Tibial nerve (tissue), 4 donors: ENCODE results near the gene HSPB7. TPM values are rescaled to one million over a fixed set of nuclear protein-coding genes. Genes with fewer than 3 reads are reported as not detected.
"Not testable (repeated sequence)": the region's sequence is repeated elsewhere in the genome, so short reads cannot be mapped to it uniquely, and the experiment has no call there.

Source experiments
- DNase-seq, 2 donors: peaks; one replicate each; pipeline ENCODE4 v3.0.0-alpha.2; 2019; ENCODE audit warnings: low spot score in 2 of 2
- H3K27ac ChIP-seq, 4 donors: fragments of 200-600 bp; sonication (generic) in 3 of 4; one replicate each; pipeline ENCODE4 v1.5.1; 2017 to 2019; ENCODE audit warnings: mild to moderate bottlenecking in 1 of 4
- H3K27me3 ChIP-seq, 2 donors: fragments of 200-600 bp; sonication (generic) in 1 of 2; one replicate each; pipeline versions ENCODE4 v1.5.1 to v1.6.0; 2017 to 2019
- H3K36me3 ChIP-seq, 3 donors: fragments of 200-600 bp; sonication (generic); one replicate each; pipeline ENCODE4 v1.5.1; 2018 to 2019
- H3K4me1 ChIP-seq, 4 donors: fragments of 200-600 bp; sonication (generic) in 3 of 4; one replicate each; pipeline ENCODE4 v1.5.1; 2017 to 2019
- H3K4me3 ChIP-seq, 4 donors: fragments of 200-600 bp; sonication (generic) in 3 of 4; one replicate each; pipeline ENCODE4 v1.5.1; 2017 to 2019; ENCODE audit warnings: mild to moderate bottlenecking in 1 of 4, moderate library complexity in 1 of 4
- H3K9me3 ChIP-seq, 4 donors: fragments of 200-600 bp; sonication (generic) in 3 of 4; one replicate each; pipeline ENCODE4 v1.5.1; 2017 to 2019
- EP300 ChIP-seq, 2 donors: sonication (generic); formaldehyde crosslinking; IDR thresholded peaks; one replicate each; pipeline ENCODE4 v1.6.1; 2017; ENCODE audit warnings: antibody characterized with exemption in 2 of 2, mild to moderate bottlenecking in 1 of 2
- POLR2A ChIP-seq, 2 donors: fragments of 450-650 bp; IDR thresholded peaks; one replicate each; pipeline ENCODE4 v1.6.1; 2017; ENCODE audit warnings: antibody characterized with exemption in 2 of 2, mild to moderate bottlenecking in 2 of 2, moderate library complexity in 2 of 2
- whole genome bisulfite sequencing, 2 donors: methylation state at CpG; one replicate each; pipeline ENCODE4 v1.1.5; 2018; 5-methylcytosine and 5-hydroxymethylcytosine counted together
- total RNA-seq, 4 donors: library from RNA; depleted of rRNA; stranded (reverse); fragments of >200 nt; gene quantifications; one replicate each; pipeline ENCODE4 v1.1.0, GENCODE V29; 2016
- TF ChIP-seq, protein P1 (sequence below), 5 experiments: fragments of 200-600 bp in 3 of 5; fragments of 450-650 bp in 2 of 5; sonication (generic) in 3 of 5; IDR thresholded peaks; one replicate each; pipeline ENCODE4 v1.5.1; 2016 to 2019; ENCODE audit warnings: antibody characterized with exemption in 5 of 5, mild to moderate bottlenecking in 3 of 5, moderate library complexity in 2 of 5

Gene HSPB7
- total RNA-seq, 4 donors from 2014 or later, result 10.4 to 42.6 (median 27.6) TPM

DNA sequence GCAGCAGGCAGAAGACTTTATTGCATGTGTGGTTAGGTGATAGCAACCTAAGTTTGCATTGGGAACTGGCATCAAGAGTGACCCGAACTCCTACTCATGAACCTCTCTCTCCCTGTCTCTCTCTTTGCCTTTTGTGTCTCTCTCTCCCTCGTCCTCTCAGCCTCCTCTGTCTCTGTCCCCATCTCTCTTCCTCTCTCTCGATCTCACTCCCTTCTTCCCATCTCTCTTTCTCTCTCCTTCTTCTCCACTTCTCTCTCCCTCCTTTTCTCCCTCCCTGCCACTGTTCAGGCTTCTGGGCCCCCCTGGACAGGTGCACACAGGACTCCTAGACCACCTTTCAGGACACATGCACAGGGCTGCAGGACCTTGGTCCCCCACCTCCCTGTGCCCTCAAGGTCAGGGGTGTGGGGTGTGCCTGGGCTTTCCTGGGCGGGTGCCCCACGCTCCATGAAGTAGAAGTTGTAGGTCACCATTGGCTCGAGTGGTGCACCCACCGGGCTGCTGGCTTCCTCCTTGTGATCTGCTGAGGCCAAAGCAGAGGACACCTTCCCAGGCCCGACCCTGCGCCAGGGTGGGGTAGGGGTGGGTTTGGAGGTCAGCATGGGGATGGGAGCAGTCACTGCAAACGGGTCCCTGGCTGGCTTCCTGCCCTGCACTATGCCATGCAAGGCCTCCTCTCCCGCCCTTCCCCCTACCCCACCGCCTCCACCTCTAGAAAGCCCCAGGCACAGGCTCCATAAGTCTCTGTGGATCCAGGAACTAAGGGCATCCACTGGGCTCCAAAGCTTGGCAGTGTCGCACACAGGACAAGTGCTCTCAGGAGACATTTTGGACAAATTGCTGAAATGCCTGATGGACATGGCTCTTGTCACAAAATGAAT lies 28.7 kb downstream of the HSPB7 start:
- H3K4me1 ChIP-seq, result no peaks in the 10 kb centered on the region
- no peak for DNase-seq
- no peaks in the 10 kb centered on the region for H3K9me3 ChIP-seq
- H3K27me3 ChIP-seq, result no peaks in the 10 kb centered on the region
- no peak overlapping the region for H3K4me3 ChIP-seq
- 81 to 86% methylated on average over 13 of the region's 13 CpGs for WGBS, 2 donors
- TF ChIP-seq, protein P1, sequence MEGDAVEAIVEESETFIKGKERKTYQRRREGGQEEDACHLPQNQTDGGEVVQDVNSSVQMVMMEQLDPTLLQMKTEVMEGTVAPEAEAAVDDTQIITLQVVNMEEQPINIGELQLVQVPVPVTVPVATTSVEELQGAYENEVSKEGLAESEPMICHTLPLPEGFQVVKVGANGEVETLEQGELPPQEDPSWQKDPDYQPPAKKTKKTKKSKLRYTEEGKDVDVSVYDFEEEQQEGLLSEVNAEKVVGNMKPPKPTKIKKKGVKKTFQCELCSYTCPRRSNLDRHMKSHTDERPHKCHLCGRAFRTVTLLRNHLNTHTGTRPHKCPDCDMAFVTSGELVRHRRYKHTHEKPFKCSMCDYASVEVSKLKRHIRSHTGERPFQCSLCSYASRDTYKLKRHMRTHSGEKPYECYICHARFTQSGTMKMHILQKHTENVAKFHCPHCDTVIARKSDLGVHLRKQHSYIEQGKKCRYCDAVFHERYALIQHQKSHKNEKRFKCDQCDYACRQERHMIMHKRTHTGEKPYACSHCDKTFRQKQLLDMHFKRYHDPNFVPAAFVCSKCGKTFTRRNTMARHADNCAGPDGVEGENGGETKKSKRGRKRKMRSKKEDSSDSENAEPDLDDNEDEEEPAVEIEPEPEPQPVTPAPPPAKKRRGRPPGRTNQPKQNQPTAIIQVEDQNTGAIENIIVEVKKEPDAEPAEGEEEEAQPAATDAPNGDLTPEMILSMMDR (IDR thresholded peaks at IDR 0.05), result no peak
- TF ChIP-seq EP300 (IDR thresholded peaks at IDR 0.05) (no peak), POLR2A (IDR thresholded peaks at IDR 0.05) (no peak)
- no peak overlapping the region for H3K27ac ChIP-seq
- no peaks in the 10 kb centered on the region for H3K36me3 ChIP-seq

DNA sequence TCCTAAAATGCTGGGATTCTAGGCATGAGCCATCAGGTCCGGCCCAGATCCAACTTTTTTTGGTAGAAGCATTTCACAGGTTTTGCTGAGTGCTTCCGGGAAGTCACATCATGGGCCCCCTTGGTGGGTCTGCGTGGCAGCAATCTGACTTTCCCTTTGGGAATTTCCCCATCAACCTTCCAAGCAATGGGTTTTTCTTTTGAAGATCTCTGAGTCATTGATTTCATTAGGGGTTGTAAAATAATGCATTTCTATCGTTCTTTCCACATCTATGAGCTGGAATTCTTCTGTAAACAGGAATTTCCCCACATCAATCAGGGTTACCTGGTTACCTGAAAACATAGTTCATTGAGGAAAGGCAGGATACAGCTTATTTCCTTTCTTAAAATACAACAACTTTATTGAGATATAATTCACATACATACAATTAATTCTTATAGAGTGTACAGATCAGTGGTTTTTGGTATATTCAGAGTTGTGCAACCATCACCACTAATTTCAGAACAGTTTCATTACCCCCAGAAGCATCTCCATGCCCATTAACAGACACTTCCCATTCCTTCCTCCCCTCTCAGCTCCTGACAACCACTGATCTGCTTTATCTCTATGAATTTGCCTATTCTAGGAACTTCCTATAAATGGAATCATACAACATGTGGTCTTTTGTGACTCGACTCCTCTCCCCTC lies 32.1 kb downstream of the HSPB7 start:
- no peaks in the 10 kb centered on the region for H3K36me3 ChIP-seq
- H3K27me3 ChIP-seq, result no peaks in the 10 kb centered on the region
- H3K27ac ChIP-seq, result no peak overlapping the region
- TF ChIP-seq, protein P1 (IDR thresholded peaks at IDR 0.05), result no peak
- TF ChIP-seq EP300 (IDR thresholded peaks at IDR 0.05) (no peak), POLR2A (IDR thresholded peaks at IDR 0.05) (no peak)
- DNase-seq, result no peak
- H3K4me1 ChIP-seq, result no peaks in the 10 kb centered on the region
- peaks cover 0 to 6% (median 0%) of the 10 kb centered on the region in 4 donors for H3K9me3 ChIP-seq
- H3K4me3 ChIP-seq, result no peak overlapping the region
- 64 to 70% methylated on average over 5 of the region's 5 CpGs for WGBS, 2 donors

DNA sequence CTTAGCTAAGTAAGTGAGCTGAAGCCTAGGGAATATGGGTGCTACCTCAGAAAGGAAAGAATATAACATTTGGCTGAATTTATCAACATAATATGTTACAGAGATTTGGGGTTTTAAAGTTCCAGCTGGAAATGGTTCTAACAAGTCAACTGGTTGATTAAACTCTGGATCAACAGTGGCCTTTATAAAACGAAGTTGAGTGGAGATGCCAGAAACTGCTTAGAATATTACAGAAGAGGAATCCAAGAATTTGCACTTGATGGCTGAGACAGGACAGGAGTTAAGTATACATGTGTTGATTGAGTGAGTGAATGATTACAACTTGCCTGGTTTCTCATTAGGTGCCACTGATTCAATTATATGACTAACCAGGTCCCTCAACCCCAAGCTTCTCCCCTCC lies 34.6 kb downstream of the HSPB7 start:
- Histone ChIP-seq H3K27ac (peak overlapping the region in 1 of 4 donors; percentile 4), H3K4me3 (no peak overlapping the region), H3K36me3 (no peaks in the 10 kb centered on the region), H3K4me1 (no peaks in the 10 kb centered on the region), H3K27me3 (no peaks in the 10 kb centered on the region), H3K9me3 (peaks cover 0 to 6% (median 0%) of the 10 kb centered on the region in 4 donors)
- 17 to 19% methylated on average over 1 of the region's 1 CpG for whole genome bisulfite sequencing, 2 donors
- TF ChIP-seq EP300 (IDR thresholded peaks at IDR 0.05), result no peak
- TF ChIP-seq POLR2A (IDR thresholded peaks at IDR 0.05), result no peak
- TF ChIP-seq, protein P1 (IDR thresholded peaks at IDR 0.05), result no peak
- DNase-seq, result no peak

DNA sequence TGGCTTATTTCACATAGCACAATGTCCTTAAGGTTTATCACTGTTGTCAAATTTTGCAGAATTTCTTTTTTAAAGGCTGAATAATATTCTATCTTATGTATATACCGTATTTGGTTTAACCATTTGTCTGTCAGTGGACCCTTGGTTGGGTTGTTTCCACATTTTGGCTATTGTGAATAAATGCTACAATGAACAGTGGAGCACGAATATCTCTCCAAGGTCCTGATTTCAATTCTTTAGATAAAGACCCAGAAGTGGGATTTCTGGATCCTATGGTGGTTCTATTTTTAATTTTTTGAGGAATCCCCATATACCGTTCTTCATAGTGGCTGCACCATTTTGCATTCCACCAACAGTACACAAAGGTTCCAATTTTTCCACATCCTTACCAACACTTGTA lies 36.2 kb downstream of the HSPB7 start:
- WGBS, 2 donors, result 85 to 86% methylated on average over 3 of the region's 3 CpGs
- H3K36me3 ChIP-seq, result no peaks in the 10 kb centered on the region
- TF ChIP-seq, protein P1 (IDR thresholded peaks at IDR 0.05), result no peak
- no peak for TF ChIP-seq POLR2A (IDR thresholded peaks at IDR 0.05)
- no peak for TF ChIP-seq EP300 (IDR thresholded peaks at IDR 0.05)
- H3K9me3 ChIP-seq, result peaks cover 0 to 6% (median 0%) of the 10 kb centered on the region in 4 donors
- H3K4me3 ChIP-seq, result no peak overlapping the region
- H3K27ac ChIP-seq, result no peak overlapping the region
- H3K27me3 ChIP-seq, result no peaks in the 10 kb centered on the region
- no peak for DNase-seq
- H3K4me1 ChIP-seq, result no peaks in the 10 kb centered on the region

DNA sequence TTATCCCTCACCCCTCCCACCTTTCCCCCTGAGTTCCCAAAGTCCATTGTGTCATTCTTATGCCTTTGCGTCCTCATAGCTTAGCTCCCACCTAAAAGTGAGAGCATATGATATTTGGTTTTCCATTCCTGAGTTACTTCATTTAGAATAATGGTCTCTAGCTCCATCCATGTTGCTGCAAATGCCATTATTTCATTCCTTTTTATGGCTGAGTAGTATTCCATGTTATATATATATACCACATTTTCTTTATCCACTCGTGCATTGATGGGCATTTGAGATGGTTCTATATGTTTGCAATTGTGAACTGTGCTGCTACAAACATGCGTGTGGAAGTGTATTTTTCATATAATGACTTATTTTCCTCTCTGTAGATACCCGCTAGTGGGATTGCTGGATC lies 39.9 kb downstream of the HSPB7 start:
- H3K27ac ChIP-seq, H3K9me3 ChIP-seq, DNase-seq, H3K27me3 ChIP-seq, H3K4me3 ChIP-seq, H3K36me3 ChIP-seq: not testable (repeated sequence)
- H3K4me1 ChIP-seq, result peaks cover 0 to 28% (median 9%) of the 10 kb centered on the region in 4 donors
- 95 to 97% methylated on average over 4 of the region's 4 CpGs for WGBS, 2 donors
